OCI-LY7 (cell line): Measurements from ENCODE around the gene ZC3H11A. TPM values are rescaled to one million over a fixed set of nuclear protein-coding genes. Genes with fewer than 3 reads are reported as not detected.
A peak's percentile ranks its signal among the peaks of the same experiment; 100 is the strongest.

Source experiments
- BruUV-seq: library from RNA; stranded (reverse); fragments of 400-500 nt; replicated peaks from 2 replicates; lab custom pipeline; 2021; lab: Mats Ljungman, UMichigan
- CTCF ChIA-PET: fragments of 300-600 bp; sonication (Branson Sonifier 250); formaldehyde crosslinking; loops from one replicate; lab custom pipeline; 2022; ENCODE audit warnings: antibody characterized with exemption; ENCODE audit not compliant: unreplicated experiment; lab: Charles Lee
- POLR2A ChIA-PET: fragments of 300-600 bp; sonication (Branson Sonifier 250); formaldehyde crosslinking; loops from one replicate; lab custom pipeline; 2022; ENCODE audit warnings: antibody characterized with exemption; lab: Charles Lee
- DNase-seq: peaks from one replicate; pipeline ENCODE4 v3.0.0-alpha.2; 2015; ENCODE audit warnings: low spot score
- H2AFZ ChIP-seq: fragments of 200-600 bp; sonication (generic), shearing (Covaris generic); 2 replicates; pipeline ENCODE4 v1.6.1; 2014; ENCODE audit warnings: mild to moderate bottlenecking, antibody characterized with exemption, low read length, moderate library complexity
- H3K27ac ChIP-seq: fragments of 200-600 bp; sonication (generic); 2 replicates; pipeline ENCODE4 v1.5.1; 2014; ENCODE audit warnings: mixed run types, low read depth, mild to moderate bottlenecking, moderate library complexity, low read length, inconsistent platforms; ENCODE audit not compliant: poor library complexity, severe bottlenecking
- H3K36me3 ChIP-seq: fragments of 200-600 bp; sonication (generic); 2 replicates; pipeline ENCODE4 v1.6.1; 2014; ENCODE audit warnings: mild to moderate bottlenecking, antibody characterized with exemption, low read length, moderate library complexity, mixed read lengths; ENCODE audit not compliant: insufficient read depth
- H3K4me1 ChIP-seq: fragments of 200-600 bp; sonication (generic); 2 replicates; pipeline ENCODE4 v1.5.1; 2014; ENCODE audit warnings: mild to moderate bottlenecking, low read length; ENCODE audit not compliant: insufficient read depth, poor library complexity, severe bottlenecking
- H3K4me2 ChIP-seq: fragments of 200-600 bp; sonication (generic); 2 replicates; pipeline ENCODE4 v1.6.1; 2014; ENCODE audit warnings: mild to moderate bottlenecking, low read length
- H3K4me3 ChIP-seq: fragments of 200-600 bp; sonication (generic); 2 replicates; pipeline ENCODE4 v1.5.1; 2014; ENCODE audit warnings: mild to moderate bottlenecking, low read depth, low read length; ENCODE audit not compliant: poor library complexity, severe bottlenecking
- H3K79me2 ChIP-seq: fragments of 200-600 bp; sonication (generic); 2 replicates; pipeline ENCODE4 v1.6.1; 2016; ENCODE audit warnings: low read depth, mild to moderate bottlenecking, low read length, moderate library complexity, mixed read lengths; ENCODE audit not compliant: insufficient read depth
- H3K9me2 ChIP-seq: fragments of 200-600 bp; sonication (generic); 2 replicates; pipeline ENCODE4 v1.6.1; 2016; ENCODE audit warnings: mild to moderate bottlenecking, low read length, mixed read lengths; ENCODE audit not compliant: insufficient read depth
- H3K9me3 ChIP-seq: fragments of 200-600 bp; sonication (generic); 2 replicates; pipeline ENCODE4 v1.6.1; 2014; ENCODE audit warnings: mild to moderate bottlenecking, mixed run types, low read length, mixed read lengths
- H4K20me1 ChIP-seq: fragments of 200-600 bp; sonication (generic); 2 replicates; pipeline ENCODE4 v1.6.1; 2014; ENCODE audit warnings: mild to moderate bottlenecking, antibody characterized with exemption, low read length, moderate library complexity, mixed read lengths; ENCODE audit not compliant: insufficient read depth
- CTCF ChIP-seq: fragments of 200-600 bp; sonication (generic); conservative IDR thresholded peaks from 2 replicates; pipeline ENCODE4 v1.5.1; 2014; ENCODE audit warnings: mild to moderate bottlenecking, antibody characterized with exemption, low read length, moderate library complexity, mixed read lengths
- EZH2phosphoT487 ChIP-seq: fragments of 200-600 bp; sonication (generic); IDR thresholded peaks from 2 replicates; pipeline ENCODE4 v1.6.1; 2018; ENCODE audit warnings: low read depth, borderline replicate concordance, mild to moderate bottlenecking, mixed run types, antibody characterized with exemption, low read length, moderate library complexity, mixed read lengths
- intact Hi-C: fragments of 100-400 bp; cut with micrococcal nuclease; formaldehyde crosslinking; loops from one replicate; pipeline ENCODE4 v1.10.0; 2022; ENCODE audit not compliant: unreplicated experiment
- total RNA-seq, 2 experiments: library from RNA; depleted of rRNA in 1 of 2; stranded (reverse); fragments of >200 nt in 1 of 2; shearing (Covaris generic) in 1 of 2; gene quantifications; 2 replicates each; pipeline ENCODE4 v1.2.3, GENCODE V29; 2014 to 2022

Gene ZC3H11A
- total RNA-seq, 2 experiments from 2014 or later: 113 to 143 TPM

- H3K4me1 ChIP-seq: peaks cover 64% of the 10 kb centered on the region
- no peak overlapping the region for H3K4me3 ChIP-seq
- no TSS peak for BruUV-seq
- peak overlapping the region; percentile 98 for H3K27ac ChIP-seq
- peak overlapping the region; percentile 87 for H3K4me2 ChIP-seq
- ChIA-PET POLR2A (interaction anchor here (0.9 to 4.3 kb wide), 7 partner anchors 10 to 137 kb away, joined by 3 to 84 read pairs (median 4); partner anchors contain the start of gene ATP2B4), CTCF (no interaction called here)
- TF ChIP-seq EZH2phosphoT487: no peak
- no peak for TF ChIP-seq CTCF
- peaks cover 16% of the 10 kb centered on the region for H3K36me3 ChIP-seq
- no peaks in the 10 kb centered on the region for H4K20me1 ChIP-seq
- H2AFZ ChIP-seq: no peak overlapping the region; the same call in 1 of the 2 replicates
- H3K9me3 ChIP-seq: no peaks in the 10 kb centered on the region
- DNase-seq: no peak
- peaks cover 34% of the 10 kb centered on the region for H3K79me2 ChIP-seq
- intact Hi-C loops: loop anchor here (10.0 kb wide), 1 partner anchor 761 kb away; no protein-coding TSS in a partner anchor
- H3K9me2 ChIP-seq: no peaks in the 10 kb centered on the region
Observed at GRCh38 chr1:203763505-203763904, 31.9 kb upstream of the ZC3H11A start.

DNA sequence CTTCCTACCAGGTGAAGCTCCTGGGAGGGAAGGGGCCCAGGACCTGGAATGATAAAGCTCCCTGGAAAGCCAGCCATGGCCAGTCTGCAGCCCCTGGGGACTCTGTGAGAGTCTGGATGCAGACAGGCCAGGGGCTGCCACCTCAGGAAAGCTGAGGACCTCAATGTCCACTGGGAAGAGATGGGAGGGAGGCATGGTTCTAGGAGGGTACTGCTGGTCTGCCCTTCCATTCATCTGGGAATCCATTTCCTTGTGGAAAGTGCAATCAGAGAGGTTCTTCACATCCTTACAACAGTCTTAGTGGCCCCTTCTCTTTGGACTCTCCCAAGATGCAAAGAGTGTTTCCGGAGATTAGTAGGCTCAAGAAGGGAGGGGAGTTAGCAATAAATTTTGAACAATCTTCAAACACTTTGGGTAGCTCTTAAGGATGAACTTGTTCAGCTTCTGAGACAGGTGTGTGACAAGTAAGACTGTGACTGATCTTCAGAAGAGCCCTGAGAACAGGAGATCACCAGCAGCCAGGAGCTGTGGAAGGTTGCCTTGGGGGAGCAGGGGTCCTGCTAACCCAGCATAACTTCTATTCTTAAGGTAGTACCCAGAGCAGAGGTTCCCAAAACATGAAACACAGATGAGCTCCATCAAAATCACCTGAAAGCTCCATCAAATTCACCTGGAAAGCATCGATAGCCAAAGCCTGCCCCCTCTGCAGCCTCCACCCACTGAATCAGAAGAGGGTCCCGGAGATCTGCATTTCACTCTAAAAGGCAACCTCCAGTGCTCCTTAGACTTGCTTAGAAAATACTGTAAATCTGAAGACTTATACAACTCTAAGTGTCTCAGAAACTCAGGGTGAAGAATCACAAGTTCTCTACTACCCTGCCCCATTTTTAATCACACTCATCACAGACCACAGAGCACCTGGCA, 31.1 kb upstream of the ZC3H11A start:
- Histone ChIP-seq H3K4me3 (peak overlapping the region; percentile 81), H2AFZ (peak overlapping the region; percentile 50), H3K36me3 (peaks cover 21% of the 10 kb centered on the region), H3K4me2 (peak overlapping the region; percentile 87), H3K9me3 (no peaks in the 10 kb centered on the region), H3K27ac (peak overlapping the region; percentile 98), H3K79me2 (peaks cover 39% of the 10 kb centered on the region), H3K9me2 (no peaks in the 10 kb centered on the region), H4K20me1 (no peaks in the 10 kb centered on the region), H3K4me1 (peaks cover 62% of the 10 kb centered on the region)
- ChIA-PET CTCF (interaction anchor here (0.5 to 1.0 kb wide), 3 partner anchors 11 to 46 kb away, joined by 3 to 5 read pairs (median 3); no protein-coding TSS in a partner anchor), POLR2A (interaction anchor here (0.6 to 4.3 kb wide), 26 partner anchors 9 to 745 kb away, joined by 3 to 84 read pairs (median 4); partner anchors contain the start of gene ATP2B4)
- intact Hi-C loops: loop anchor here (1.0 to 10.0 kb wide), 7 partner anchors 10 to 760 kb away; partner anchors contain the start of gene ATP2B4
- peak; percentile 59 for DNase-seq
- TSS peak; percentile 98 for BruUV-seq
- TF ChIP-seq EZH2phosphoT487: no peak
- no peak for TF ChIP-seq CTCF
